Activated CD4-positive, alpha-beta T cell treated with anti-CD3 and anti-CD28 coated beads for 36 hours (primary cell): Measurements from ENCODE around the gene ULK2. TPM values are rescaled to one million over a fixed set of nuclear protein-coding genes. Genes with fewer than 3 reads are reported as not detected.
"Not testable (repeated sequence)": the region's sequence is repeated elsewhere in the genome, so short reads cannot be mapped to it uniquely, and the experiment has no call there.

Source experiments
- ATAC-seq: fragments of 200-7000 bp; cut with Tn5 transposase; one replicate; pipeline ENCODE4 v1.10.0; 2021; ENCODE audit warnings: mild to moderate bottlenecking, moderate library complexity
- CTCF ChIA-PET: fragments of 350-600 bp; sonication (Branson Sonifier 250); formaldehyde crosslinking; loops from one replicate; lab custom pipeline; 2021; ENCODE audit warnings: antibody characterized with exemption; lab: Charles Lee
- POLR2A ChIA-PET: fragments of 350-600 bp; sonication (Branson Sonifier 250); formaldehyde crosslinking; loops from one replicate; lab custom pipeline; 2021; ENCODE audit warnings: antibody characterized with exemption, inconsistent platforms; lab: Charles Lee
- DNase-seq: peaks from one replicate; pipeline ENCODE4 v3.0.0-alpha.2; 2020
- H3K27ac Mint-ChIP-seq: one replicate; pipeline ENCODE4 v1.8.0; 2021; ENCODE audit warnings: mixed read lengths
- H3K27me3 Mint-ChIP-seq: one replicate; pipeline ENCODE4 v1.8.0; 2021; ENCODE audit warnings: mixed read lengths
- H3K36me3 Mint-ChIP-seq: one replicate; pipeline ENCODE4 v1.8.0; 2021; ENCODE audit warnings: low read depth, mixed read lengths
- H3K4me1 Mint-ChIP-seq: one replicate; pipeline ENCODE4 v1.8.0; 2021; ENCODE audit warnings: mixed read lengths
- H3K4me3 Mint-ChIP-seq: one replicate; pipeline ENCODE4 v1.8.0; 2021; ENCODE audit warnings: mild to moderate bottlenecking, moderate library complexity, mixed read lengths
- H3K9me3 Mint-ChIP-seq: one replicate; pipeline ENCODE4 v1.8.0; 2021; ENCODE audit warnings: low read depth, mixed read lengths
- intact Hi-C, 2 experiments: fragments of 100-400 bp; cut with DNase I in 1 of 2; cut with micrococcal nuclease in 1 of 2; formaldehyde crosslinking; loops; one replicate each; pipeline versions ENCODE4 v1.14.2 to v1.15.1; 2022 to 2024; cut with DNase I, micrococcal nuclease
- total RNA-seq, 2 experiments: library from RNA; stranded (reverse); gene quantifications; one replicate each; pipeline ENCODE4 v1.2.3, GENCODE V29; 2021

Gene ULK2
- total RNA-seq, 2 experiments from 2014 or later: 12.9 to 13.1 TPM

- ChIA-PET CTCF (interaction anchor here (0.5 to 3.7 kb wide), 36 partner anchors 9 to 1411 kb away, joined by 3 to 37 read pairs (median 4); partner anchors contain the start of genes ALDH3A2, B9D1 and SLC47A1), POLR2A (no interaction called here)
- Mint-ChIP-seq H3K9me3 (no peaks in the 10 kb centered on the region), H3K36me3 (no peaks in the 10 kb centered on the region), H3K27ac (peak overlapping the region; percentile 72), H3K27me3 (no peaks in the 10 kb centered on the region), H3K4me1 (peaks cover 46% of the 10 kb centered on the region), H3K4me3 (no peak overlapping the region)
- DNase-seq (peak; percentile 89), ATAC-seq (peak; percentile 80)
- intact Hi-C loops: loop anchor here (1.0 to 5.0 kb wide), 5 partner anchors 118 to 404 kb away; partner anchors contain the start of genes ALDH3A2 (in 2 of the 2), B9D1 (in 1 of the 2) and MAPK7 (in 1 of the 2)
Observed at GRCh38 chr17:19766421-19767270, 101.1 kb downstream of the ULK2 start.

GRCh38 chr17:19766016-19766415, 101.7 kb downstream of the ULK2 start:
- Mint-ChIP-seq H3K4me1 (peaks cover 40% of the 10 kb centered on the region), H3K9me3 (no peaks in the 10 kb centered on the region), H3K36me3 (no peaks in the 10 kb centered on the region), H3K27ac (no peak overlapping the region), H3K27me3 (no peaks in the 10 kb centered on the region), H3K4me3 (no peak overlapping the region)
- DNase-seq (no peak), ATAC-seq (no peak)
- POLR2A ChIA-PET: no interaction called here
- CTCF ChIA-PET: interaction anchor here (0.6 to 3.7 kb wide), 27 partner anchors 9 to 403 kb away, joined by 3 to 37 read pairs (median 4); partner anchors contain the start of genes ALDH3A2, B9D1 and SLC47A1
- intact Hi-C loops: loop anchor here (1.0 to 5.0 kb wide), 5 partner anchors 117 to 403 kb away; partner anchors contain the start of genes ALDH3A2 (in 2 of the 2), B9D1 (in 1 of the 2) and MAPK7 (in 1 of the 2)

GRCh38 chr17:19763991-19764390, 103.7 kb downstream of the ULK2 start:
- POLR2A ChIA-PET: not testable (repeated sequence)

GRCh38 chr17:19763416-19763815, 104.3 kb downstream of the ULK2 start:
- H3K27ac Mint-ChIP-seq: no peak overlapping the region
- no peaks in the 10 kb centered on the region for H3K36me3 Mint-ChIP-seq
- no peaks in the 10 kb centered on the region for H3K9me3 Mint-ChIP-seq
- intact Hi-C loops: loop anchor here (2.0 to 5.0 kb wide), 2 partner anchors 19 to 401 kb away; partner anchors contain the start of gene B9D1 (in 1 of the 2)
- DNase-seq: no peak
- no peak for ATAC-seq
- H3K4me3 Mint-ChIP-seq: no peak overlapping the region
- ChIA-PET CTCF (interaction anchor here (0.6 to 4.9 kb wide), 12 partner anchors 9 to 400 kb away, joined by 3 to 37 read pairs (median 8); partner anchors contain the start of gene B9D1), POLR2A (interaction anchor here (1.2 kb wide), 1 partner anchor 42 kb away, joined by 3 read pairs; no protein-coding TSS in a partner anchor)
- H3K27me3 Mint-ChIP-seq: no peaks in the 10 kb centered on the region
- peaks cover 21% of the 10 kb centered on the region for H3K4me1 Mint-ChIP-seq

More at GRCh38 chr17:19763991-19764390, 103.7 kb downstream of the ULK2 start:
- H3K27me3 Mint-ChIP-seq, H3K4me3 Mint-ChIP-seq, DNase-seq, H3K9me3 Mint-ChIP-seq, H3K27ac Mint-ChIP-seq, ATAC-seq, H3K36me3 Mint-ChIP-seq: not testable (repeated sequence)
- intact Hi-C loops: loop anchor here (2.0 to 5.0 kb wide), 2 partner anchors 19 to 402 kb away; partner anchors contain the start of gene B9D1 (in 1 of the 2)
- peaks cover 23% of the 10 kb centered on the region for H3K4me1 Mint-ChIP-seq
- CTCF ChIA-PET: interaction anchor here (0.6 to 4.9 kb wide), 4 partner anchors 20 to 401 kb away, joined by 3 to 37 read pairs (median 21); partner anchors contain the start of gene B9D1

- peak; percentile 79 for ATAC-seq
- intact Hi-C loops: loop anchor here (1.0 to 5.0 kb wide), 3 partner anchors 20 to 400 kb away; partner anchors contain the start of gene B9D1 (in 1 of the 2)
- no peak overlapping the region for H3K27ac Mint-ChIP-seq
- H3K9me3 Mint-ChIP-seq: no peaks in the 10 kb centered on the region
- H3K36me3 Mint-ChIP-seq: no peaks in the 10 kb centered on the region
- H3K4me3 Mint-ChIP-seq: no peak overlapping the region
- no peaks in the 10 kb centered on the region for H3K27me3 Mint-ChIP-seq
- ChIA-PET CTCF (interaction anchor here (0.5 to 4.9 kb wide), 30 partner anchors 9 to 482 kb away, joined by 3 to 37 read pairs (median 4); partner anchors contain the start of genes ALDH3A1, ALDH3A2, B9D1 and SLC47A1), POLR2A (interaction anchor here (0.6 to 1.2 kb wide), 3 partner anchors 41 to 240 kb away, joined by 3 to 7 read pairs (median 4); partner anchors contain the start of gene ALDH3A2)
- peak; percentile 86 for DNase-seq
- peaks cover 13% of the 10 kb centered on the region for H3K4me1 Mint-ChIP-seq
Observed at GRCh38 chr17:19762515-19762961, 105.2 kb downstream of the ULK2 start.

- intact Hi-C loops: loop anchor here in 1 of 2 experiments (5.0 kb wide), 1 partner anchor 398 kb away; the partner anchor contains the start of gene B9D1
- POLR2A ChIA-PET: no interaction called here
- peaks cover 7% of the 10 kb centered on the region for H3K4me1 Mint-ChIP-seq
- CTCF ChIA-PET: interaction anchor here (1.1 to 4.9 kb wide), 6 partner anchors 10 to 248 kb away, joined by 3 to 37 read pairs (median 14); partner anchors contain the start of gene ALDH3A1
- H3K9me3 Mint-ChIP-seq: no peaks in the 10 kb centered on the region
- no peaks in the 10 kb centered on the region for H3K36me3 Mint-ChIP-seq
- no peak overlapping the region for H3K4me3 Mint-ChIP-seq
- no peak overlapping the region for H3K27ac Mint-ChIP-seq
- H3K27me3 Mint-ChIP-seq: no peaks in the 10 kb centered on the region
- no peak for DNase-seq
- ATAC-seq: no peak
Observed at GRCh38 chr17:19760746-19761145, 107.0 kb downstream of the ULK2 start.

- DNase-seq (no peak), ATAC-seq (no peak)
- Mint-ChIP-seq H3K4me3 (no peak overlapping the region), H3K9me3 (no peaks in the 10 kb centered on the region), H3K27ac (no peak overlapping the region), H3K4me1 (peaks cover 8% of the 10 kb centered on the region), H3K27me3 (no peaks in the 10 kb centered on the region), H3K36me3 (no peaks in the 10 kb centered on the region)
- CTCF ChIA-PET: interaction anchor here (1.1 to 4.9 kb wide), 4 partner anchors 11 to 243 kb away, joined by 3 to 37 read pairs (median 14); partner anchors contain the start of gene ALDH3A1
- intact Hi-C loops: loop anchor here in 1 of 2 experiments (5.0 kb wide), 1 partner anchor 398 kb away; the partner anchor contains the start of gene B9D1
- POLR2A ChIA-PET: no interaction called here
Observed at GRCh38 chr17:19759568-19760549, 107.9 kb downstream of the ULK2 start.

- Mint-ChIP-seq H3K4me1 (peaks cover 5% of the 10 kb centered on the region), H3K9me3 (no peaks in the 10 kb centered on the region), H3K4me3 (no peak overlapping the region), H3K27ac (no peak overlapping the region), H3K27me3 (no peaks in the 10 kb centered on the region), H3K36me3 (no peaks in the 10 kb centered on the region)
- POLR2A ChIA-PET: no interaction called here
- ATAC-seq (no peak), DNase-seq (no peak)
- CTCF ChIA-PET: interaction anchor here (1.3 to 3.1 kb wide), 3 partner anchors 9 to 13 kb away, joined by 4 to 12 read pairs (median 7); no protein-coding TSS in a partner anchor
- intact Hi-C loops: no loop called here
Observed at GRCh38 chr17:19757536-19758180, 110.1 kb downstream of the ULK2 start.

- ChIA-PET POLR2A (interaction anchor here (0.7 kb wide), 1 partner anchor 36 kb away, joined by 3 read pairs; no protein-coding TSS in a partner anchor), CTCF (interaction anchor here (1.2 to 3.1 kb wide), 2 partner anchors 8 to 10 kb away, joined by 3 to 12 read pairs; no protein-coding TSS in a partner anchor)
- Mint-ChIP-seq H3K27ac (no peak overlapping the region), H3K4me3 (no peak overlapping the region), H3K4me1 (peaks cover 4% of the 10 kb centered on the region), H3K9me3 (no peaks in the 10 kb centered on the region), H3K27me3 (no peaks in the 10 kb centered on the region), H3K36me3 (no peaks in the 10 kb centered on the region)
- ATAC-seq: no peak
- intact Hi-C loops: no loop called here
- DNase-seq: no peak
Observed at GRCh38 chr17:19756546-19756945, 111.2 kb downstream of the ULK2 start.
